HepG2 (cell line): ENCODE data around the gene PIEZO1. TPM values are rescaled to one million over a fixed set of nuclear protein-coding genes. Genes with fewer than 3 reads are reported as not detected.

ENCODE experiments used
- AFF4 ChIP-seq: sonication (generic); formaldehyde crosslinking; IDR thresholded peaks from 2 replicates; pipeline ENCODE4 v1.4.0; 2020; ENCODE audit warnings: missing genetic modification reagents
- AHR ChIP-seq: IDR thresholded peaks from 2 replicates; pipeline ENCODE4 v1.6.1; 2018; ENCODE audit warnings: missing genetic modification reagents, missing compliant biosample characterization
- FOXJ3 ChIP-seq: sonication (generic); formaldehyde crosslinking; IDR thresholded peaks from 2 replicates; pipeline ENCODE4 v1.4.0; 2020; ENCODE audit warnings: missing genetic modification reagents, mild to moderate bottlenecking, borderline replicate concordance
- GATAD1 ChIP-seq: IDR thresholded peaks from 2 replicates; pipeline ENCODE4 v1.6.1; 2016; ENCODE audit warnings: missing genetic modification reagents, missing compliant biosample characterization
- HNF1B ChIP-seq: sonication (generic); formaldehyde crosslinking; IDR thresholded peaks from 2 replicates; pipeline ENCODE4 v1.5.1; 2020; ENCODE audit warnings: mild to moderate bottlenecking, moderate library complexity, missing genetic modification reagents
- PHF20 ChIP-seq: sonication (generic); formaldehyde crosslinking; IDR thresholded peaks from 2 replicates; pipeline ENCODE4 v1.5.0; 2020; ENCODE audit warnings: mild to moderate bottlenecking, missing genetic modification reagents
- RARA ChIP-seq: IDR thresholded peaks from 2 replicates; pipeline ENCODE4 v1.6.1; 2016; ENCODE audit warnings: missing genetic modification reagents, missing compliant biosample characterization
- SMAD9 ChIP-seq: sonication (generic); formaldehyde crosslinking; IDR thresholded peaks from 2 replicates; pipeline ENCODE4 v1.5.1; 2020; ENCODE audit warnings: mild to moderate bottlenecking, missing genetic modification reagents
- TAF15 ChIP-seq: fragments of 200-400 bp; formaldehyde crosslinking; IDR thresholded peaks from one replicate; pipeline ENCODE4 v1.6.1; 2018; ENCODE audit warnings: mild to moderate bottlenecking, low read depth, low read length; ENCODE audit not compliant: poor library complexity, severe bottlenecking
- TRAFD1 ChIP-seq: sonication (generic); formaldehyde crosslinking; IDR thresholded peaks from 2 replicates; pipeline ENCODE4 v1.5.1; 2020; ENCODE audit warnings: missing genetic modification reagents, mild to moderate bottlenecking, borderline replicate concordance
- ZBTB14 ChIP-seq: sonication (generic); formaldehyde crosslinking; IDR thresholded peaks from 2 replicates; pipeline ENCODE4 v1.4.0; 2020; ENCODE audit warnings: missing genetic modification reagents
- ZNF263 ChIP-seq: sonication (generic); formaldehyde crosslinking; IDR thresholded peaks from 2 replicates; pipeline ENCODE4 v1.4.0; 2020; ENCODE audit warnings: missing genetic modification reagents
- ZNF281 ChIP-seq: sonication (generic); formaldehyde crosslinking; IDR thresholded peaks from 2 replicates; pipeline ENCODE4 v1.4.0; 2020; ENCODE audit warnings: missing genetic modification reagents, borderline replicate concordance
- ZNF776 ChIP-seq: sonication (generic); formaldehyde crosslinking; IDR thresholded peaks from 2 replicates; pipeline ENCODE4 v1.4.0; 2020; ENCODE audit warnings: mild to moderate bottlenecking, missing genetic modification reagents
- ZNF792 ChIP-seq: IDR thresholded peaks from 2 replicates; pipeline ENCODE4 v1.6.1; 2016
- polyA plus RNA-seq, 8 experiments: library from polyadenylated mRNA; depleted of rRNA in 3 of 8; stranded (reverse) in 7 of 8; unstranded in 1 of 8; fragments of >200 nt; fragmentation: Illumina TruSeq in 4 of 8; extraction: Trizol in 4 of 8; gene quantifications; 2 replicates each; pipeline versions ENCODE4 v1.2.1 to v1.2.3, GENCODE V29; 2011 to 2016; ENCODE audit warnings: low read depth in 4 of 8, missing spikeins in 1 of 8, mixed read lengths in 1 of 8; ENCODE audit not compliant: insufficient read depth in 1 of 8
- total RNA-seq, 5 experiments: library from RNA; depleted of rRNA; stranded (reverse); fragments of >200 nt; fragmentation: Illumina TruSeq; extraction: Trizol; gene quantifications; 2 replicates each; pipeline ENCODE4 v1.2.3, GENCODE V29; 2016; ENCODE audit warnings: low read depth in 1 of 5

Gene PIEZO1
- total and polyA plus RNA-seq, 2 of the 13 experiments (the other 11 are each of a cell fraction or from before 2014, with no cell fraction given), result 67.9 to 85.0 TPM

- TF ChIP-seq TAF15, result peak; percentile 29
- no peak for TF ChIP-seq ZNF263
- no peak for TF ChIP-seq GATAD1 (CRISPR knock-in tag)
- 0 out of 2 replicates have a peak, but pooled peaks have one; percentile 4 for TF ChIP-seq FOXJ3 (CRISPR knock-in tag)
- TF ChIP-seq ZNF776 (CRISPR knock-in tag), result peak; percentile 40; the same call in 1 of the 2 replicates
- no peak for TF ChIP-seq TRAFD1 (CRISPR knock-in tag)
- TF ChIP-seq AFF4, result no peak
- no peak for TF ChIP-seq ZNF281 (CRISPR knock-in tag)
- no peak for TF ChIP-seq ZNF792
- TF ChIP-seq AHR (CRISPR knock-in tag), result no peak
- no peak for TF ChIP-seq RARA
- TF ChIP-seq HNF1B (CRISPR knock-in tag), result peak; percentile 88
- no peak for TF ChIP-seq SMAD9 (CRISPR knock-in tag)
- no peak for TF ChIP-seq PHF20
- TF ChIP-seq ZBTB14 (CRISPR knock-in tag), result no peak
These were observed 19.7 kb upstream of the PIEZO1 start (continued) for GRCh38 chr16:88804552-88805339.
